ENCODE data around the gene ACYP1. TPM values are rescaled to one million over a fixed set of nuclear protein-coding genes. Genes with fewer than 3 reads are reported as not detected.

ACYP1 gene
- total RNA-seq, 1 donor from 2014 or later: 10.4 TPM

- no peak for DNase-seq (ENCODE audit: extremely low spot score, unreplicated experiment)
- Mint-ChIP-seq H3K36me3 (ENCODE audit: unreplicated experiment) (peaks cover 55% of the 10 kb centered on the region), H3K4me1 (ENCODE audit: unreplicated experiment) (no peaks in the 10 kb centered on the region), H3K4me3 (ENCODE audit: unreplicated experiment) (no peak overlapping the region), H3K9me3 (ENCODE audit: unreplicated experiment) (no peaks in the 10 kb centered on the region), H3K27me3 (ENCODE audit: unreplicated experiment) (no peaks in the 10 kb centered on the region), H3K27ac (ENCODE audit: unreplicated experiment) (no peak overlapping the region)
- TF ChIP-seq, protein P1, sequence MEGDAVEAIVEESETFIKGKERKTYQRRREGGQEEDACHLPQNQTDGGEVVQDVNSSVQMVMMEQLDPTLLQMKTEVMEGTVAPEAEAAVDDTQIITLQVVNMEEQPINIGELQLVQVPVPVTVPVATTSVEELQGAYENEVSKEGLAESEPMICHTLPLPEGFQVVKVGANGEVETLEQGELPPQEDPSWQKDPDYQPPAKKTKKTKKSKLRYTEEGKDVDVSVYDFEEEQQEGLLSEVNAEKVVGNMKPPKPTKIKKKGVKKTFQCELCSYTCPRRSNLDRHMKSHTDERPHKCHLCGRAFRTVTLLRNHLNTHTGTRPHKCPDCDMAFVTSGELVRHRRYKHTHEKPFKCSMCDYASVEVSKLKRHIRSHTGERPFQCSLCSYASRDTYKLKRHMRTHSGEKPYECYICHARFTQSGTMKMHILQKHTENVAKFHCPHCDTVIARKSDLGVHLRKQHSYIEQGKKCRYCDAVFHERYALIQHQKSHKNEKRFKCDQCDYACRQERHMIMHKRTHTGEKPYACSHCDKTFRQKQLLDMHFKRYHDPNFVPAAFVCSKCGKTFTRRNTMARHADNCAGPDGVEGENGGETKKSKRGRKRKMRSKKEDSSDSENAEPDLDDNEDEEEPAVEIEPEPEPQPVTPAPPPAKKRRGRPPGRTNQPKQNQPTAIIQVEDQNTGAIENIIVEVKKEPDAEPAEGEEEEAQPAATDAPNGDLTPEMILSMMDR (IDR thresholded peaks at IDR 0.05): no peak
These were observed 34.4 kb upstream of the ACYP1 start for GRCh38 chr14:75098212-75098611.

DNA sequence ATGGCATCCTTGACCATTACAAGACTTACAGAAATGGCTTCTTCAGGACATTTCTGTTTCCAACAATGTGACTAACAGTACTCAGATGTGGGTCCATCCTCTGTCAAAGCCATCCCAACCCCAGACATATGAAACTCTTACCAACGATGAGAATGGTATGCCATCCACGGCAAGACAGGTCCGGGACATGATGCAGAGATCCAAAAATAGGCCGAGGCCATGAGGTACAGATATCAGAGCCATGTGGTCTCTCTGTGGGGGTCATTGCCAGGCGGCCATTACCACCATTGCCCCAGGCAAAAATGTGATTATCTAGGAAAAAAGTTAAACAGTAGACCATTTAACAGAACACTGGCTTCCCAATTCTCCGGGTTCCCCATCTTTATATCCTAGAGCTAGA is 33.1 kb upstream of the ACYP1 start:
- H3K4me1 Mint-ChIP-seq (ENCODE audit: unreplicated experiment): no peaks in the 10 kb centered on the region
- no peaks in the 10 kb centered on the region for H3K9me3 Mint-ChIP-seq (ENCODE audit: unreplicated experiment)
- no peak overlapping the region for H3K27ac Mint-ChIP-seq (ENCODE audit: unreplicated experiment)
- H3K27me3 Mint-ChIP-seq (ENCODE audit: unreplicated experiment): no peaks in the 10 kb centered on the region
- TF ChIP-seq, protein P1 (IDR thresholded peaks at IDR 0.05): no peak
- H3K36me3 Mint-ChIP-seq (ENCODE audit: unreplicated experiment): peaks cover 52% of the 10 kb centered on the region
- no peak for DNase-seq (ENCODE audit: extremely low spot score, unreplicated experiment)
- no peak overlapping the region for H3K4me3 Mint-ChIP-seq (ENCODE audit: unreplicated experiment)

GRCh38 chr14:75095690-75096089 is 31.9 kb upstream of the ACYP1 start:
- Mint-ChIP-seq H3K4me3 (ENCODE audit: unreplicated experiment) (no peak overlapping the region), H3K27ac (ENCODE audit: unreplicated experiment) (no peak overlapping the region), H3K9me3 (ENCODE audit: unreplicated experiment) (no peaks in the 10 kb centered on the region), H3K27me3 (ENCODE audit: unreplicated experiment) (no peaks in the 10 kb centered on the region), H3K36me3 (ENCODE audit: unreplicated experiment) (peaks cover 51% of the 10 kb centered on the region), H3K4me1 (ENCODE audit: unreplicated experiment) (no peaks in the 10 kb centered on the region)
- TF ChIP-seq, protein P1 (IDR thresholded peaks at IDR 0.05): no peak
- no peak for DNase-seq (ENCODE audit: extremely low spot score, unreplicated experiment)

- H3K4me1 Mint-ChIP-seq (ENCODE audit: unreplicated experiment): no peaks in the 10 kb centered on the region
- H3K27me3 Mint-ChIP-seq (ENCODE audit: unreplicated experiment): no peaks in the 10 kb centered on the region
- H3K4me3 Mint-ChIP-seq (ENCODE audit: unreplicated experiment): no peak overlapping the region
- H3K36me3 Mint-ChIP-seq (ENCODE audit: unreplicated experiment): peaks cover 52% of the 10 kb centered on the region
- no peak for DNase-seq (ENCODE audit: extremely low spot score, unreplicated experiment)
- TF ChIP-seq, protein P1 (IDR thresholded peaks at IDR 0.05): no peak
- H3K9me3 Mint-ChIP-seq (ENCODE audit: unreplicated experiment): no peaks in the 10 kb centered on the region
- H3K27ac Mint-ChIP-seq (ENCODE audit: unreplicated experiment): no peak overlapping the region
These were observed 31.1 kb upstream of the ACYP1 start for GRCh38 chr14:75094896-75095295.

DNA sequence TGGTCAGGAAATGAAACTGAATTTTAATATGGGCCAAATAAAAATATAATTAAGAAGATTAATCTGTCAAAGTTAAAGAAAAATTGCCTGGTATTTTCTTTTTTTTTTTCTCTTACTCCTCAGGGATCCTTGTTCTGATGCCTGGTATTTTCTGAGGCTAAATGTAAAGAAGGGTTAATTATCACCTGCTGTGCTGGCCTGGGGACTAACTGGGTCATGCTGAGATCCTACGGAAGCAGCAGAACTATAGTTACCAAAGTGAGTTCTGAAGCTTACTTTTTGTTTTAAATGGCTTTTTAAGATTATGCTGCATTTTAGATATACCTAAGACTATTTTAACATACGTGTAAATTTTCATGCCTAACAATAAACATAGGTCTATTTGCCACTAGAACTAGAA is 28.9 kb upstream of the ACYP1 start:
- Mint-ChIP-seq H3K27me3 (ENCODE audit: unreplicated experiment) (no peaks in the 10 kb centered on the region), H3K36me3 (ENCODE audit: unreplicated experiment) (peaks cover 34% of the 10 kb centered on the region), H3K4me1 (ENCODE audit: unreplicated experiment) (no peaks in the 10 kb centered on the region), H3K27ac (ENCODE audit: unreplicated experiment) (no peak overlapping the region), H3K9me3 (ENCODE audit: unreplicated experiment) (no peaks in the 10 kb centered on the region), H3K4me3 (ENCODE audit: unreplicated experiment) (no peak overlapping the region)
- no peak for DNase-seq (ENCODE audit: extremely low spot score, unreplicated experiment)
- TF ChIP-seq, protein P1 (IDR thresholded peaks at IDR 0.05): no peak
